ENCODE results near the gene NUP50.

NUP50 gene

GRCh38 chr22:45228401-45228754, 64.7 kb downstream of the NUP50 start:
- no peak for ATAC-seq (ENCODE audit: low read depth)
- Histone ChIP-seq H3K27me3 (ENCODE audit: insufficient read depth, poor library complexity, severe bottlenecking) (no peaks in the 10 kb centered on the region), H3K36me3 (ENCODE audit: low read depth) (0 out of 2 replicates have a peak, but pooled peaks cover 5% of the 10 kb centered on the region), H3K27ac (ENCODE audit: poor library complexity, severe bottlenecking) (no peak overlapping the region), H3K9me3 (ENCODE audit: severe bottlenecking) (no peaks in the 10 kb centered on the region), H3K4me3 (ENCODE audit: severe bottlenecking) (no peak overlapping the region), H3K4me1 (ENCODE audit: insufficient read depth, poor library complexity, severe bottlenecking) (peaks cover 18% of the 10 kb centered on the region)
- no peak for DNase-seq (ENCODE audit: low spot score)
- TF ChIP-seq CTCF (IDR thresholded peaks at IDR 0.05; ENCODE audit: poor library complexity, severe bottlenecking) = no peak

- no peaks in the 10 kb centered on the region for H3K9me3 ChIP-seq (ENCODE audit: severe bottlenecking)
- H3K4me1 ChIP-seq (ENCODE audit: insufficient read depth, poor library complexity, severe bottlenecking) = peaks cover 18% of the 10 kb centered on the region
- no peak overlapping the region for H3K4me3 ChIP-seq (ENCODE audit: severe bottlenecking)
- H3K36me3 ChIP-seq (ENCODE audit: low read depth) = 0 out of 2 replicates have a peak, but pooled peaks cover 5% of the 10 kb centered on the region
- H3K27me3 ChIP-seq (ENCODE audit: insufficient read depth, poor library complexity, severe bottlenecking) = no peaks in the 10 kb centered on the region
- no peak overlapping the region for H3K27ac ChIP-seq (ENCODE audit: poor library complexity, severe bottlenecking)
- ATAC-seq (ENCODE audit: low read depth) (no peak), DNase-seq (ENCODE audit: low spot score) (no peak)
- TF ChIP-seq CTCF (IDR thresholded peaks at IDR 0.05; ENCODE audit: poor library complexity, severe bottlenecking) = no peak
These were observed 65.5 kb downstream of the NUP50 start for GRCh38 chr22:45229181-45229580.

- Histone ChIP-seq H3K27ac (ENCODE audit: poor library complexity, severe bottlenecking) (peak overlapping the region; percentile 57), H3K4me1 (ENCODE audit: insufficient read depth, poor library complexity, severe bottlenecking) (peaks cover 18% of the 10 kb centered on the region), H3K36me3 (ENCODE audit: low read depth) (0 out of 2 replicates have a peak, but pooled peaks cover 5% of the 10 kb centered on the region), H3K27me3 (ENCODE audit: insufficient read depth, poor library complexity, severe bottlenecking) (no peaks in the 10 kb centered on the region), H3K4me3 (ENCODE audit: severe bottlenecking) (no peak overlapping the region), H3K9me3 (ENCODE audit: severe bottlenecking) (no peaks in the 10 kb centered on the region)
- ATAC-seq (ENCODE audit: low read depth) = no peak
- no peak for DNase-seq (ENCODE audit: low spot score)
- no peak for TF ChIP-seq CTCF (IDR thresholded peaks at IDR 0.05; ENCODE audit: poor library complexity, severe bottlenecking)
These were observed 66.4 kb downstream of the NUP50 start for GRCh38 chr22:45230026-45230721.

GRCh38 chr22:45231293-45231692, 67.6 kb downstream of the NUP50 start:
- Histone ChIP-seq H3K27ac (ENCODE audit: poor library complexity, severe bottlenecking) (peak overlapping the region; percentile 57), H3K36me3 (ENCODE audit: low read depth) (peaks cover 5% of the 10 kb centered on the region; the same call in 1 of the 2 replicates), H3K4me3 (ENCODE audit: severe bottlenecking) (no peak overlapping the region), H3K9me3 (ENCODE audit: severe bottlenecking) (no peaks in the 10 kb centered on the region), H3K4me1 (ENCODE audit: insufficient read depth, poor library complexity, severe bottlenecking) (peaks cover 18% of the 10 kb centered on the region), H3K27me3 (ENCODE audit: insufficient read depth, poor library complexity, severe bottlenecking) (no peaks in the 10 kb centered on the region)
- ATAC-seq (ENCODE audit: low read depth) = peak; percentile 70
- peak; percentile 61 for DNase-seq (ENCODE audit: low spot score)
- TF ChIP-seq CTCF (IDR thresholded peaks at IDR 0.05; ENCODE audit: poor library complexity, severe bottlenecking) = no peak

- DNase-seq (ENCODE audit: low spot score) (no peak), ATAC-seq (ENCODE audit: low read depth) (no peak)
- TF ChIP-seq CTCF (IDR thresholded peaks at IDR 0.05; ENCODE audit: poor library complexity, severe bottlenecking) = no peak
- Histone ChIP-seq H3K36me3 (ENCODE audit: low read depth) (peaks cover 19% of the 10 kb centered on the region), H3K9me3 (ENCODE audit: severe bottlenecking) (no peaks in the 10 kb centered on the region), H3K4me1 (ENCODE audit: insufficient read depth, poor library complexity, severe bottlenecking) (peaks cover 18% of the 10 kb centered on the region), H3K27me3 (ENCODE audit: insufficient read depth, poor library complexity, severe bottlenecking) (no peaks in the 10 kb centered on the region), H3K27ac (ENCODE audit: poor library complexity, severe bottlenecking) (no peak overlapping the region), H3K4me3 (ENCODE audit: severe bottlenecking) (no peak overlapping the region)
These were observed 69.7 kb downstream of the NUP50 start for GRCh38 chr22:45233386-45233785.
